Hippocampal formation (tissue), 2 donors: ENCODE results near the gene BOK.

Experiments used
- DNase-seq, 2 donors: peaks; one replicate each; lab custom pipeline; 2025; lab: John Stamatoyannopoulos, UW

The BOK gene

GRCh38 chr2:241619597-241620418 lies 61.3 kb downstream of the BOK start:
- no peak for DNase-seq

GRCh38 chr2:241620419-241620769 lies 61.8 kb downstream of the BOK start:
- DNase-seq = no peak
